Mucosa of stomach (tissue), 1 donor: ENCODE data around the gene DDOST.
A peak's percentile ranks its signal among the peaks of the same experiment; 100 is the strongest.

Experiments used
- H3K27me3 ChIP-seq: one replicate; pipeline ENCODE4 v1.7.0; 2013; ENCODE audit warnings: mild to moderate bottlenecking, low read length; ENCODE audit not compliant: control insufficient read depth, insufficient read depth
- H3K36me3 ChIP-seq: one replicate; pipeline ENCODE4 v1.7.0; 2013; ENCODE audit warnings: low read length; ENCODE audit not compliant: control insufficient read depth, insufficient read depth
- H3K4me1 ChIP-seq: one replicate; pipeline ENCODE4 v1.7.0; 2013; ENCODE audit warnings: mild to moderate bottlenecking, low read length; ENCODE audit not compliant: control insufficient read depth, insufficient read depth
- H3K4me3 ChIP-seq: one replicate; pipeline ENCODE4 v1.7.0; 2013; ENCODE audit warnings: low read length
- H3K9ac ChIP-seq: one replicate; pipeline ENCODE4 v1.7.0; 2013; ENCODE audit warnings: mild to moderate bottlenecking, low read length, moderate library complexity
- H3K9me3 ChIP-seq: one replicate; pipeline ENCODE4 v1.7.0; 2013; ENCODE audit warnings: mild to moderate bottlenecking, low read length, moderate library complexity; ENCODE audit not compliant: control insufficient read depth
- donor health status: Pancreatic carcinoma.

Gene DDOST

GRCh38 chr1:20648946-20649345 lies 12.2 kb downstream of the DDOST start:
- no peaks in the 10 kb centered on the region for H3K4me1 ChIP-seq
- H3K4me3 ChIP-seq: no peak overlapping the region
- H3K9ac ChIP-seq: no peak overlapping the region
- H3K27me3 ChIP-seq: no peaks in the 10 kb centered on the region
- H3K9me3 ChIP-seq: no peaks in the 10 kb centered on the region
- H3K36me3 ChIP-seq: peaks cover 33% of the 10 kb centered on the region

- H3K9ac ChIP-seq: no peak overlapping the region
- no peaks in the 10 kb centered on the region for H3K27me3 ChIP-seq
- H3K36me3 ChIP-seq: peaks cover 33% of the 10 kb centered on the region
- no peaks in the 10 kb centered on the region for H3K4me1 ChIP-seq
- no peaks in the 10 kb centered on the region for H3K9me3 ChIP-seq
- no peak overlapping the region for H3K4me3 ChIP-seq
Measured at GRCh38 chr1:20648438-20648837, 12.7 kb downstream of the DDOST start.

- Histone ChIP-seq H3K4me1 (no peaks in the 10 kb centered on the region), H3K4me3 (no peak overlapping the region), H3K9ac (no peak overlapping the region), H3K27me3 (no peaks in the 10 kb centered on the region), H3K9me3 (no peaks in the 10 kb centered on the region), H3K36me3 (peaks cover 17% of the 10 kb centered on the region)
Measured at GRCh38 chr1:20645414-20645813, 15.8 kb downstream of the DDOST start.

- Histone ChIP-seq H3K4me3 (no peak overlapping the region), H3K4me1 (no peaks in the 10 kb centered on the region), H3K36me3 (peaks cover 9% of the 10 kb centered on the region), H3K9me3 (no peaks in the 10 kb centered on the region), H3K9ac (no peak overlapping the region), H3K27me3 (no peaks in the 10 kb centered on the region)
Measured at GRCh38 chr1:20644416-20644815, 16.8 kb downstream of the DDOST start.

GRCh38 chr1:20643080-20643479 lies 18.1 kb downstream of the DDOST start:
- Histone ChIP-seq H3K9me3 (no peaks in the 10 kb centered on the region), H3K4me3 (no peak overlapping the region), H3K27me3 (no peaks in the 10 kb centered on the region), H3K9ac (no peak overlapping the region), H3K4me1 (no peaks in the 10 kb centered on the region), H3K36me3 (peaks cover under 1% of the 10 kb centered on the region)

- Histone ChIP-seq H3K36me3 (no peaks in the 10 kb centered on the region), H3K4me1 (no peaks in the 10 kb centered on the region), H3K9ac (no peak overlapping the region), H3K9me3 (no peaks in the 10 kb centered on the region), H3K27me3 (no peaks in the 10 kb centered on the region), H3K4me3 (no peak overlapping the region)
Measured at GRCh38 chr1:20641975-20642374, 19.2 kb downstream of the DDOST start.

- no peaks in the 10 kb centered on the region for H3K36me3 ChIP-seq
- H3K9ac ChIP-seq: no peak overlapping the region
- H3K4me3 ChIP-seq: no peak overlapping the region
- H3K27me3 ChIP-seq: no peaks in the 10 kb centered on the region
- H3K4me1 ChIP-seq: no peaks in the 10 kb centered on the region
- no peaks in the 10 kb centered on the region for H3K9me3 ChIP-seq
Measured at GRCh38 chr1:20640183-20640597, 21.0 kb downstream of the DDOST start.

GRCh38 chr1:20636785-20637347 lies 24.3 kb downstream of the DDOST start:
- no peak overlapping the region for H3K9ac ChIP-seq
- H3K9me3 ChIP-seq: no peaks in the 10 kb centered on the region

GRCh38 chr1:20634594-20635084 lies 26.5 kb downstream of the DDOST start:
- Histone ChIP-seq H3K4me3 (peak overlapping the region; percentile 86), H3K9me3 (no peaks in the 10 kb centered on the region), H3K4me1 (peaks cover 13% of the 10 kb centered on the region), H3K27me3 (peaks cover 4% of the 10 kb centered on the region), H3K36me3 (no peaks in the 10 kb centered on the region), H3K9ac (peak overlapping the region; percentile 89)

More at GRCh38 chr1:20636785-20637347, 24.3 kb downstream of the DDOST start:
- Histone ChIP-seq H3K4me1 (peaks cover 13% of the 10 kb centered on the region), H3K36me3 (no peaks in the 10 kb centered on the region), H3K27me3 (no peaks in the 10 kb centered on the region), H3K4me3 (no peak overlapping the region)

GRCh38 chr1:20634065-20634593 lies 27.0 kb downstream of the DDOST start:
- Histone ChIP-seq H3K36me3 (no peaks in the 10 kb centered on the region), H3K27me3 (peaks cover 4% of the 10 kb centered on the region), H3K4me1 (peaks cover 13% of the 10 kb centered on the region), H3K4me3 (peak overlapping the region; percentile 86), H3K9me3 (no peaks in the 10 kb centered on the region), H3K9ac (peak overlapping the region; percentile 89)

GRCh38 chr1:20633190-20634064 lies 27.7 kb downstream of the DDOST start, which contains the start of gene PINK1:
TSS of gene PINK1 (plus strand) at chr1:20633458. CDS start at chr1:20633549, 91 bp downstream.
- H3K36me3 ChIP-seq: no peaks in the 10 kb centered on the region
- H3K9me3 ChIP-seq: no peaks in the 10 kb centered on the region
- peak within 1 kb of the TSS; percentile 89 for H3K9ac ChIP-seq
- H3K4me3 ChIP-seq: peak within 1 kb of the TSS; percentile 86
- peaks cover 13% of the 10 kb centered on the region for H3K4me1 ChIP-seq
- H3K27me3 ChIP-seq: peaks cover 4% of the 10 kb centered on the region

GRCh38 chr1:20632386-20632785 lies 28.8 kb downstream of the DDOST start:
- peaks cover 13% of the 10 kb centered on the region for H3K4me1 ChIP-seq
- no peaks in the 10 kb centered on the region for H3K36me3 ChIP-seq
- no peak overlapping the region for H3K4me3 ChIP-seq
- no peaks in the 10 kb centered on the region for H3K9me3 ChIP-seq
- H3K27me3 ChIP-seq: peaks cover 4% of the 10 kb centered on the region
- no peak overlapping the region for H3K9ac ChIP-seq
